ENCODE results near the gene KCNAB1.

Gene KCNAB1

GRCh38 chr3:156575641-156576040 lies 455.3 kb downstream of the KCNAB1 start:
- Histone ChIP-seq H3K4me3 (ENCODE audit: insufficient read length, low read depth) (no peak overlapping the region), H3K4me1 (ENCODE audit: insufficient read depth, insufficient read length) (no peaks in the 10 kb centered on the region), H3K36me3 (ENCODE audit: insufficient read depth, insufficient read length, low read length) (no peaks in the 10 kb centered on the region), H3K27me3 (ENCODE audit: insufficient read depth, insufficient read length) (no peaks in the 10 kb centered on the region), H3K9ac (ENCODE audit: insufficient read length, low read depth) (no peak overlapping the region), H3K9me3 (ENCODE audit: insufficient read depth, low read length) (no peaks in the 10 kb centered on the region)
- TF ChIP-seq YY1 (IDR thresholded peaks at IDR 0.05; ENCODE audit: insufficient read depth, insufficient read length) (no peak), SUZ12 (IDR thresholded peaks at IDR 0.05; ENCODE audit: extremely low read depth, insufficient read depth, insufficient read length) (no peak), ZNF274 (IDR thresholded peaks at IDR 0.05; ENCODE audit: low read depth, low read length) (no peak)
- DNase-seq (ENCODE audit: low read depth, low spot score), result no peak

- Histone ChIP-seq H3K4me3 (ENCODE audit: insufficient read length, low read depth) (no peak overlapping the region), H3K9ac (ENCODE audit: insufficient read length, low read depth) (no peak overlapping the region), H3K9me3 (ENCODE audit: insufficient read depth, low read length) (no peaks in the 10 kb centered on the region), H3K4me1 (ENCODE audit: insufficient read depth, insufficient read length) (no peaks in the 10 kb centered on the region), H3K27me3 (ENCODE audit: insufficient read depth, insufficient read length) (no peaks in the 10 kb centered on the region), H3K36me3 (ENCODE audit: insufficient read depth, insufficient read length, low read length) (no peaks in the 10 kb centered on the region)
- no peak for DNase-seq (ENCODE audit: low read depth, low spot score)
- TF ChIP-seq YY1 (IDR thresholded peaks at IDR 0.05; ENCODE audit: insufficient read depth, insufficient read length) (no peak), SUZ12 (IDR thresholded peaks at IDR 0.05; ENCODE audit: extremely low read depth, insufficient read depth, insufficient read length) (no peak), ZNF274 (IDR thresholded peaks at IDR 0.05; ENCODE audit: low read depth, low read length) (no peak)
Observed at GRCh38 chr3:156576051-156576450, 455.7 kb downstream of the KCNAB1 start.

- H3K9ac ChIP-seq (ENCODE audit: insufficient read length, low read depth), result no peak overlapping the region
- TF ChIP-seq YY1 (IDR thresholded peaks at IDR 0.05; ENCODE audit: insufficient read depth, insufficient read length) (no peak), ZNF274 (IDR thresholded peaks at IDR 0.05; ENCODE audit: low read depth, low read length) (no peak), SUZ12 (IDR thresholded peaks at IDR 0.05; ENCODE audit: extremely low read depth, insufficient read depth, insufficient read length) (no peak)
- DNase-seq (ENCODE audit: low read depth, low spot score), result no peak
- H3K9me3 ChIP-seq (ENCODE audit: insufficient read depth, low read length), result no peaks in the 10 kb centered on the region
- no peaks in the 10 kb centered on the region for H3K4me1 ChIP-seq (ENCODE audit: insufficient read depth, insufficient read length)
- no peaks in the 10 kb centered on the region for H3K27me3 ChIP-seq (ENCODE audit: insufficient read depth, insufficient read length)
- no peaks in the 10 kb centered on the region for H3K36me3 ChIP-seq (ENCODE audit: insufficient read depth, insufficient read length, low read length)
- H3K4me3 ChIP-seq (ENCODE audit: insufficient read length, low read depth), result no peak overlapping the region
Observed at GRCh38 chr3:156576651-156577348, 456.4 kb downstream of the KCNAB1 start.

GRCh38 chr3:156577736-156578135 lies 457.4 kb downstream of the KCNAB1 start:
- TF ChIP-seq ZNF274 (IDR thresholded peaks at IDR 0.05; ENCODE audit: low read depth, low read length) (no peak), YY1 (IDR thresholded peaks at IDR 0.05; ENCODE audit: insufficient read depth, insufficient read length) (no peak), SUZ12 (IDR thresholded peaks at IDR 0.05; ENCODE audit: extremely low read depth, insufficient read depth, insufficient read length) (no peak)

GRCh38 chr3:156579427-156579851 lies 459.1 kb downstream of the KCNAB1 start:
- no peak for DNase-seq (ENCODE audit: low read depth, low spot score)
- Histone ChIP-seq H3K4me3 (ENCODE audit: insufficient read length, low read depth) (no peak overlapping the region), H3K4me1 (ENCODE audit: insufficient read depth, insufficient read length) (no peaks in the 10 kb centered on the region), H3K9ac (ENCODE audit: insufficient read length, low read depth) (no peak overlapping the region), H3K9me3 (ENCODE audit: insufficient read depth, low read length) (no peaks in the 10 kb centered on the region), H3K27me3 (ENCODE audit: insufficient read depth, insufficient read length) (no peaks in the 10 kb centered on the region), H3K36me3 (ENCODE audit: insufficient read depth, insufficient read length, low read length) (no peaks in the 10 kb centered on the region)
- no peak for TF ChIP-seq SUZ12 (IDR thresholded peaks at IDR 0.05; ENCODE audit: extremely low read depth, insufficient read depth, insufficient read length)
- TF ChIP-seq YY1 (IDR thresholded peaks at IDR 0.05; ENCODE audit: insufficient read depth, insufficient read length), result no peak
- no peak for TF ChIP-seq ZNF274 (IDR thresholded peaks at IDR 0.05; ENCODE audit: low read depth, low read length)

More at GRCh38 chr3:156577736-156578135, 457.4 kb downstream of the KCNAB1 start:
- H3K9ac ChIP-seq (ENCODE audit: insufficient read length, low read depth), result no peak overlapping the region
- H3K9me3 ChIP-seq (ENCODE audit: insufficient read depth, low read length), result no peaks in the 10 kb centered on the region
- H3K4me1 ChIP-seq (ENCODE audit: insufficient read depth, insufficient read length), result no peaks in the 10 kb centered on the region
- H3K36me3 ChIP-seq (ENCODE audit: insufficient read depth, insufficient read length, low read length), result no peaks in the 10 kb centered on the region
- H3K4me3 ChIP-seq (ENCODE audit: insufficient read length, low read depth), result no peak overlapping the region
- no peaks in the 10 kb centered on the region for H3K27me3 ChIP-seq (ENCODE audit: insufficient read depth, insufficient read length)
- no peak for DNase-seq (ENCODE audit: low read depth, low spot score)

GRCh38 chr3:156581033-156581432 lies 460.7 kb downstream of the KCNAB1 start:
- no peaks in the 10 kb centered on the region for H3K27me3 ChIP-seq (ENCODE audit: insufficient read depth, insufficient read length)
- no peaks in the 10 kb centered on the region for H3K9me3 ChIP-seq (ENCODE audit: insufficient read depth, low read length)
- no peaks in the 10 kb centered on the region for H3K36me3 ChIP-seq (ENCODE audit: insufficient read depth, insufficient read length, low read length)
- no peak for TF ChIP-seq ZNF274 (IDR thresholded peaks at IDR 0.05; ENCODE audit: low read depth, low read length)
- no peak for TF ChIP-seq SUZ12 (IDR thresholded peaks at IDR 0.05; ENCODE audit: extremely low read depth, insufficient read depth, insufficient read length)
- no peak for TF ChIP-seq YY1 (IDR thresholded peaks at IDR 0.05; ENCODE audit: insufficient read depth, insufficient read length)
- no peak overlapping the region for H3K4me3 ChIP-seq (ENCODE audit: insufficient read length, low read depth)
- no peaks in the 10 kb centered on the region for H3K4me1 ChIP-seq (ENCODE audit: insufficient read depth, insufficient read length)
- H3K9ac ChIP-seq (ENCODE audit: insufficient read length, low read depth), result no peak overlapping the region
- DNase-seq (ENCODE audit: low read depth, low spot score), result no peak

GRCh38 chr3:156581954-156582353 lies 461.6 kb downstream of the KCNAB1 start:
- no peaks in the 10 kb centered on the region for H3K27me3 ChIP-seq (ENCODE audit: insufficient read depth, insufficient read length)
- H3K9ac ChIP-seq (ENCODE audit: insufficient read length, low read depth), result no peak overlapping the region
- H3K4me3 ChIP-seq (ENCODE audit: insufficient read length, low read depth), result no peak overlapping the region
- H3K9me3 ChIP-seq (ENCODE audit: insufficient read depth, low read length), result no peaks in the 10 kb centered on the region
- H3K36me3 ChIP-seq (ENCODE audit: insufficient read depth, insufficient read length, low read length), result no peaks in the 10 kb centered on the region
- no peaks in the 10 kb centered on the region for H3K4me1 ChIP-seq (ENCODE audit: insufficient read depth, insufficient read length)
- DNase-seq (ENCODE audit: low read depth, low spot score), result no peak
- TF ChIP-seq ZNF274 (IDR thresholded peaks at IDR 0.05; ENCODE audit: low read depth, low read length), result no peak
- TF ChIP-seq YY1 (IDR thresholded peaks at IDR 0.05; ENCODE audit: insufficient read depth, insufficient read length), result no peak
- TF ChIP-seq SUZ12 (IDR thresholded peaks at IDR 0.05; ENCODE audit: extremely low read depth, insufficient read depth, insufficient read length), result no peak

Data from NT2/D1 (cell line).